Neural cell (in vitro differentiated cells): Measurements from ENCODE around the gene BABAM2. TPM values are rescaled to one million over a fixed set of nuclear protein-coding genes. Genes with fewer than 3 reads are reported as not detected.

Source experiments
- H2AFZ ChIP-seq: fragments of 200-600, 300-800 bp; sonication (generic), shearing (Covaris generic); 2 replicates; pipeline ENCODE4 v1.6.0; 2014; ENCODE audit warnings: low read depth, mild to moderate bottlenecking, antibody characterized with exemption, low read length, moderate library complexity
- H3F3A ChIP-seq: fragments of 200-600 bp; shearing (Covaris generic); 2 replicates; pipeline ENCODE4 v1.6.1; 2016; ENCODE audit warnings: mild to moderate bottlenecking, moderate library complexity, mixed read lengths, antibody characterized with exemption, low read length; ENCODE audit not compliant: insufficient read depth, poor library complexity, severe bottlenecking
- H3K27ac ChIP-seq: fragments of 200-600, 300-800 bp; sonication (generic), shearing (Covaris generic); 2 replicates; pipeline ENCODE4 v1.5.1; 2014; ENCODE audit warnings: mild to moderate bottlenecking, low read length, moderate library complexity
- H3K27me3 ChIP-seq: fragments of 300-800, 200-600 bp; sonication (generic), shearing (Covaris generic); 2 replicates; pipeline ENCODE4 v1.6.0; 2014; ENCODE audit warnings: mild to moderate bottlenecking, low read depth, low read length, moderate library complexity; ENCODE audit not compliant: insufficient read depth
- H3K36me3 ChIP-seq: fragments of 300-800, 200-600 bp; sonication (generic), shearing (Covaris generic); 2 replicates; pipeline ENCODE4 v1.5.1; 2014; ENCODE audit warnings: mild to moderate bottlenecking, antibody characterized with exemption, low read length, moderate library complexity; ENCODE audit not compliant: insufficient read depth
- H3K4me2 ChIP-seq: fragments of 300-800, 200-600 bp; sonication (generic), shearing (Covaris generic); 2 replicates; pipeline ENCODE4 v1.6.0; 2014; ENCODE audit warnings: mild to moderate bottlenecking, low read length
- H3K4me3 ChIP-seq: fragments of 300-800, 200-600 bp; sonication (generic), shearing (Covaris generic); 2 replicates; pipeline ENCODE4 v1.5.1; 2014; ENCODE audit warnings: mild to moderate bottlenecking, low read length, moderate library complexity
- H3K79me2 ChIP-seq: fragments of 200-600 bp; shearing (Covaris generic); replicated peaks from 2 replicates; pipeline ENCODE4 v1.6.0; 2014; ENCODE audit warnings: mild to moderate bottlenecking, low read length, moderate library complexity; ENCODE audit not compliant: insufficient read depth
- H3K9ac ChIP-seq: fragments of 300-800, 200-600 bp; sonication (generic), shearing (Covaris generic); 2 replicates; pipeline ENCODE4 v1.6.1; 2016; ENCODE audit warnings: mild to moderate bottlenecking, low read length, mixed read lengths
- H3K9me2 ChIP-seq: fragments of 200-600 bp; shearing (Covaris generic); 2 replicates; pipeline ENCODE4 v1.6.1; 2016; ENCODE audit warnings: mild to moderate bottlenecking, low read length, mixed read lengths; ENCODE audit not compliant: insufficient read depth
- H3K9me3 ChIP-seq: fragments of 200-600, 300-800 bp; sonication (generic), shearing (Covaris generic); 2 replicates; pipeline ENCODE4 v1.6.1; 2016; ENCODE audit warnings: mild to moderate bottlenecking, mixed run types, low read length, moderate library complexity, mixed read lengths
- H4K20me1 ChIP-seq: fragments of 200-600 bp; shearing (Covaris generic); 2 replicates; pipeline ENCODE4 v1.6.1; 2016; ENCODE audit warnings: mild to moderate bottlenecking, mixed run types; ENCODE audit not compliant: insufficient read depth
- EP300 ChIP-seq: fragments of 450-650 bp; conservative IDR thresholded peaks from 2 replicates; pipeline ENCODE4 v1.6.1; 2014; ENCODE audit warnings: antibody characterized with exemption, mild to moderate bottlenecking, moderate library complexity; ENCODE audit not compliant: poor library complexity, severe bottlenecking
- EZH2 ChIP-seq: fragments of 200-600, 300-800 bp; shearing (Covaris generic), sonication (generic); IDR thresholded peaks from 2 replicates; pipeline ENCODE4 v1.6.1; 2014; ENCODE audit warnings: antibody characterized with exemption, low read length, borderline replicate concordance, mild to moderate bottlenecking; ENCODE audit not compliant: insufficient read depth, poor library complexity, severe bottlenecking
- MXI1 ChIP-seq: fragments of 450-650 bp; conservative IDR thresholded peaks from 2 replicates; pipeline ENCODE4 v1.6.1; 2014; ENCODE audit warnings: antibody characterized with exemption, mild to moderate bottlenecking; ENCODE audit not compliant: poor library complexity, severe bottlenecking
- POLR2AphosphoS5 ChIP-seq: IDR thresholded peaks from 2 replicates; pipeline ENCODE4 v1.6.1; 2012
- RAD21 ChIP-seq: fragments of 450-650 bp; conservative IDR thresholded peaks from 2 replicates; pipeline ENCODE4 v1.6.1; 2014; ENCODE audit warnings: antibody characterized with exemption, mild to moderate bottlenecking, moderate library complexity
- SMC3 ChIP-seq: fragments of 450-650 bp; conservative IDR thresholded peaks from 2 replicates; pipeline ENCODE4 v1.6.1; 2014; ENCODE audit warnings: antibody characterized with exemption, mild to moderate bottlenecking, moderate library complexity; ENCODE audit not compliant: poor library complexity
- TAF1 ChIP-seq: IDR thresholded peaks from 2 replicates; pipeline ENCODE4 v1.6.1; 2012; ENCODE audit warnings: low read depth
- polyA plus RNA-seq: library from polyadenylated mRNA; depleted of rRNA; stranded (reverse); fragments of >200 nt; gene quantifications from 2 replicates; pipeline ENCODE4 v1.2.3, GENCODE V29; 2014
- TF ChIP-seq, protein P1 (sequence below): IDR thresholded peaks from 2 replicates; pipeline ENCODE4 v1.6.1; 2012; ENCODE audit warnings: borderline replicate concordance
- TF ChIP-seq, protein P2 (sequence below): fragments of 450-650 bp; IDR thresholded peaks from 2 replicates; pipeline ENCODE4 v1.5.1; 2014; ENCODE audit warnings: antibody characterized with exemption, mild to moderate bottlenecking, moderate library complexity; ENCODE audit not compliant: poor library complexity, severe bottlenecking

BABAM2 gene
- polyA plus RNA-seq, 1 donor from 2014 or later: 15.3 TPM

DNA sequence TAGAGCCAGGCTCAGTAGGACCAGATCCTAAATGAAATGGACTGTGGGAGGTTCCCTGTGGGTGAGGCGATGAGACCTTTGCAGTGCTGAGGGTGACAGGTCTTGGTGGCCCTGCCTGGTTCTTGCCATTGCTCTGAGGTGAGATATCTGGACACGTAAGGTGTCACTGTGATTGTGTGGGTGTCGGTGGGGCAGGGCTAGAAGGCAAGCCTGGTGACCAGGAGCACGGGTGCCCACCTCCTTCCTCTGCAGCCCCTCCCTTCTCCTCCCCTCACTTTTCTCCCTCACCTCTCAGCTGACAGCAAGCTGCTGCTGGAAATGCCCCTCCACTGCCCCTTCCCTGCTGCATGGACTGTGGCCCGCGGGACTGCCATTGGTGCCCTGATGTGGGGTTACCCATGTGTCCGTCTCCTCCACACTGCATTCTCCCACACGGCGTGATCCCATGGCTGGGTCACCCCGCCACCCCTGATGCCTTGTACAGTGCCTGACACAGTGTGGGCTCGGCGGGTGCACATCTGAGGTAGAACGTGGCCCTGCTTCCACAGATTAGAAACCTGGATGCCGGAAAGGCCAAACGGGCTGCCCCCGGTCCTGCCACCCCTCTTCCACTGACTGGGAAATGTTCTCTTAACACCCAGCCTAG, 446.6 kb downstream of the BABAM2 start:
- H4K20me1 ChIP-seq: no peaks in the 10 kb centered on the region
- H3K9me3 ChIP-seq: no peaks in the 10 kb centered on the region
- H3K36me3 ChIP-seq: no peaks in the 10 kb centered on the region
- no peak overlapping the region for H3K9ac ChIP-seq
- no peaks in the 10 kb centered on the region for H3K79me2 ChIP-seq
- no peak overlapping the region for H3K4me2 ChIP-seq
- no peaks in the 10 kb centered on the region for H3K27me3 ChIP-seq
- H3K9me2 ChIP-seq: no peaks in the 10 kb centered on the region
- H2AFZ ChIP-seq: no peak overlapping the region
- H3K27ac ChIP-seq: no peak overlapping the region
- TF ChIP-seq, protein P1, sequence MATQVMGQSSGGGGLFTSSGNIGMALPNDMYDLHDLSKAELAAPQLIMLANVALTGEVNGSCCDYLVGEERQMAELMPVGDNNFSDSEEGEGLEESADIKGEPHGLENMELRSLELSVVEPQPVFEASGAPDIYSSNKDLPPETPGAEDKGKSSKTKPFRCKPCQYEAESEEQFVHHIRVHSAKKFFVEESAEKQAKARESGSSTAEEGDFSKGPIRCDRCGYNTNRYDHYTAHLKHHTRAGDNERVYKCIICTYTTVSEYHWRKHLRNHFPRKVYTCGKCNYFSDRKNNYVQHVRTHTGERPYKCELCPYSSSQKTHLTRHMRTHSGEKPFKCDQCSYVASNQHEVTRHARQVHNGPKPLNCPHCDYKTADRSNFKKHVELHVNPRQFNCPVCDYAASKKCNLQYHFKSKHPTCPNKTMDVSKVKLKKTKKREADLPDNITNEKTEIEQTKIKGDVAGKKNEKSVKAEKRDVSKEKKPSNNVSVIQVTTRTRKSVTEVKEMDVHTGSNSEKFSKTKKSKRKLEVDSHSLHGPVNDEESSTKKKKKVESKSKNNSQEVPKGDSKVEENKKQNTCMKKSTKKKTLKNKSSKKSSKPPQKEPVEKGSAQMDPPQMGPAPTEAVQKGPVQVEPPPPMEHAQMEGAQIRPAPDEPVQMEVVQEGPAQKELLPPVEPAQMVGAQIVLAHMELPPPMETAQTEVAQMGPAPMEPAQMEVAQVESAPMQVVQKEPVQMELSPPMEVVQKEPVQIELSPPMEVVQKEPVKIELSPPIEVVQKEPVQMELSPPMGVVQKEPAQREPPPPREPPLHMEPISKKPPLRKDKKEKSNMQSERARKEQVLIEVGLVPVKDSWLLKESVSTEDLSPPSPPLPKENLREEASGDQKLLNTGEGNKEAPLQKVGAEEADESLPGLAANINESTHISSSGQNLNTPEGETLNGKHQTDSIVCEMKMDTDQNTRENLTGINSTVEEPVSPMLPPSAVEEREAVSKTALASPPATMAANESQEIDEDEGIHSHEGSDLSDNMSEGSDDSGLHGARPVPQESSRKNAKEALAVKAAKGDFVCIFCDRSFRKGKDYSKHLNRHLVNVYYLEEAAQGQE: no peak
- no peak for TF ChIP-seq MXI1
- no peak for TF ChIP-seq RAD21
- TF ChIP-seq EP300: no peak
- TF ChIP-seq SMC3: no peak
- TF ChIP-seq EZH2: no peak
- TF ChIP-seq, protein P2, sequence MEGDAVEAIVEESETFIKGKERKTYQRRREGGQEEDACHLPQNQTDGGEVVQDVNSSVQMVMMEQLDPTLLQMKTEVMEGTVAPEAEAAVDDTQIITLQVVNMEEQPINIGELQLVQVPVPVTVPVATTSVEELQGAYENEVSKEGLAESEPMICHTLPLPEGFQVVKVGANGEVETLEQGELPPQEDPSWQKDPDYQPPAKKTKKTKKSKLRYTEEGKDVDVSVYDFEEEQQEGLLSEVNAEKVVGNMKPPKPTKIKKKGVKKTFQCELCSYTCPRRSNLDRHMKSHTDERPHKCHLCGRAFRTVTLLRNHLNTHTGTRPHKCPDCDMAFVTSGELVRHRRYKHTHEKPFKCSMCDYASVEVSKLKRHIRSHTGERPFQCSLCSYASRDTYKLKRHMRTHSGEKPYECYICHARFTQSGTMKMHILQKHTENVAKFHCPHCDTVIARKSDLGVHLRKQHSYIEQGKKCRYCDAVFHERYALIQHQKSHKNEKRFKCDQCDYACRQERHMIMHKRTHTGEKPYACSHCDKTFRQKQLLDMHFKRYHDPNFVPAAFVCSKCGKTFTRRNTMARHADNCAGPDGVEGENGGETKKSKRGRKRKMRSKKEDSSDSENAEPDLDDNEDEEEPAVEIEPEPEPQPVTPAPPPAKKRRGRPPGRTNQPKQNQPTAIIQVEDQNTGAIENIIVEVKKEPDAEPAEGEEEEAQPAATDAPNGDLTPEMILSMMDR: no peak
- no peak for TF ChIP-seq POLR2AphosphoS5
- no peak for TF ChIP-seq TAF1
- H3K4me3 ChIP-seq: no peak overlapping the region
- no peaks in the 10 kb centered on the region for H3F3A ChIP-seq

DNA sequence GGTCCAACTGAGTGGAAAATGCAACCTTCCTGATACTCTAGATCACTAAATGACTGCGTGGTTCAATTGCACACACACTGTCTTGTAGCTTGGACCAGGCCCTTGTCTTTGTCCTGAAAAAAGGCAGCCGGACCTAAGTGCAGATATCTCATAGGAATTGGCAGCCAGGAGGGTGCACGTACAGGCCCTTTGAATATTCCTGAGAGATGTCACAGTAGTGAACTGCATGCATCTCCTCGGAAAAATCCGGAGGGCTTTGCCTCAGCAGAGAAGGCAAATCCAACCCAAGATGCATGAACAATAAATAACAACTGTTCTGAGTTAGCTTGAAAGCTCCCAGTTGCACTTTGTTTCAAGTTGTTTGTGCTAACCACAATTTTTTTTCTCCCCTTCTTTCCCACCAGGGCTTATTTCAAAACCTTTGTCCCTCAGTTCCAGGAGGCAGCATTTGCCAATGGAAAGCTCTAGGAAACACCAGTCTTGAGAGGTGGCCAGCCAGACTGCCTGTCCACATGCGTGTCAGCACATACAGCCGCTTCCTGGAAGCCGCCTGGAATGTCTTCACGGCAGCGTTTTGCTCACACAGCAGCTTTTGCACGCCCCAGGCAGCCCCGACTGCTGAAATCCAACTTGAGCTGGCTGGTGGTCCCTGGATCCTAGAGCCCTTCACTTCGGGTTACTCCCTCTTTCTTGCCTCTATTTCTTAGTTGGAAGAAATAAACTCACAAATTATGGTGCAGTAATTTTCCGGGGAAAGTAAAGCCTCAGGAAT, 447.7 kb downstream of the BABAM2 start:
- Histone ChIP-seq H2AFZ (no peak overlapping the region), H3K4me2 (no peak overlapping the region), H3K9me3 (no peaks in the 10 kb centered on the region), H3K36me3 (no peaks in the 10 kb centered on the region), H3K4me3 (no peak overlapping the region), H3K27me3 (no peaks in the 10 kb centered on the region), H3K27ac (no peak overlapping the region), H3K79me2 (no peaks in the 10 kb centered on the region), H3K9ac (no peak overlapping the region), H4K20me1 (no peaks in the 10 kb centered on the region), H3K9me2 (no peaks in the 10 kb centered on the region), H3F3A (no peaks in the 10 kb centered on the region)
- TF ChIP-seq, protein P1: no peak
- no peak for TF ChIP-seq SMC3
